H1 (cell line): ENCODE results near the gene PIGL. TPM values are rescaled to one million over a fixed set of nuclear protein-coding genes. Genes with fewer than 3 reads are reported as not detected.

Experiments
- CTCF ChIA-PET: fragments of 300-600 bp; sonication (Branson Sonifier 250); formaldehyde crosslinking; loops from one replicate; lab custom pipeline; 2021; ENCODE audit not compliant: partially characterized antibody; lab: Charles Lee
- POLR2A ChIA-PET: fragments of 300-600 bp; sonication (Branson Sonifier 250); formaldehyde crosslinking; loops from one replicate; lab custom pipeline; 2021; ENCODE audit warnings: inconsistent platforms; ENCODE audit not compliant: partially characterized antibody; lab: Charles Lee
- DNase-seq, 2 experiments: peaks; one replicate each; pipeline versions ENCODE4 v3.0.0 to v3.0.0-alpha.2; 2010 to 2022; ENCODE audit warnings: low spot score in 2 of 2, low read depth in 1 of 2, mixed read lengths in 1 of 2
- FAIRE-seq: peaks from 2 replicates; lab custom pipeline; 2011; peaks lifted over from hg19 to GRCh38; lab: Jason Lieb, UNC
- H2AFZ ChIP-seq: 2 replicates; pipeline ENCODE4 v1.8.1; 2012; ENCODE audit warnings: low read length, inconsistent platforms
- H2AK5ac ChIP-seq: 2 replicates; pipeline ENCODE4 v1.6.1; 2013; ENCODE audit warnings: low read depth, low read length
- H2BK120ac ChIP-seq: replicated peaks from 2 replicates; pipeline ENCODE3; 2013; ENCODE audit warnings: low read depth, low read length, inconsistent platforms
- H2BK12ac ChIP-seq: 2 replicates; pipeline ENCODE4 v1.6.1; 2013; ENCODE audit warnings: low read depth, low read length
- H2BK15ac ChIP-seq: 2 replicates; pipeline ENCODE4 v1.6.1; 2013; ENCODE audit warnings: low read length
- H2BK20ac ChIP-seq: 2 replicates; pipeline ENCODE4 v1.6.1; 2013; ENCODE audit warnings: low read length
- H2BK5ac ChIP-seq: 2 replicates; pipeline ENCODE4 v1.6.1; 2013; ENCODE audit warnings: low read depth, low read length
- H3K14ac ChIP-seq: 2 replicates; pipeline ENCODE4 v1.6.1; 2013; ENCODE audit warnings: inconsistent platforms; ENCODE audit not compliant: insufficient read length
- H3K18ac ChIP-seq: 2 replicates; pipeline ENCODE4 v1.6.1; 2013; ENCODE audit warnings: low read length; ENCODE audit errors: extremely low read depth
- H3K23ac ChIP-seq: 2 replicates; pipeline ENCODE4 v1.6.1; 2013; ENCODE audit warnings: inconsistent platforms; ENCODE audit not compliant: insufficient read length
- H3K23me2 ChIP-seq: 2 replicates; pipeline ENCODE4 v1.6.1; 2013; ENCODE audit warnings: low read depth, low read length
- H3K27ac ChIP-seq: 2 replicates; pipeline ENCODE4 v1.6.1; 2011; ENCODE audit warnings: low read depth, low read length, inconsistent platforms
- H3K27me3 ChIP-seq, 4 experiments: replicated peaks in 1 of 4; 1 replicate in 1 of 4; 2 replicates in 3 of 4; pipeline versions ENCODE4 v1.6.1 to v1.8.1; 2011 to 2013; ENCODE audit warnings: low read length in 3 of 4, mild to moderate bottlenecking in 3 of 4, inconsistent platforms in 2 of 4, mixed read lengths in 2 of 4, moderate library complexity in 1 of 4; ENCODE audit not compliant: control insufficient read depth in 3 of 4, insufficient read depth in 3 of 4; ENCODE audit errors: extremely low read depth in 1 of 4
- H3K36me3 ChIP-seq, 4 experiments: 2 replicates each; pipeline versions ENCODE4 v1.6.1 to v1.8.1; 2011 to 2013; ENCODE audit warnings: mild to moderate bottlenecking in 4 of 4, low read length in 3 of 4, moderate library complexity in 2 of 4, control low read depth in 1 of 4, inconsistent platforms in 1 of 4; ENCODE audit not compliant: insufficient read depth in 4 of 4, control insufficient read depth in 2 of 4
- H3K4ac ChIP-seq: replicated peaks from 2 replicates; pipeline ENCODE3; 2013; ENCODE audit warnings: low read length, low read depth, mixed read lengths, inconsistent platforms; ENCODE audit not compliant: insufficient read length
- H3K4me1 ChIP-seq, 4 experiments: replicated peaks in 1 of 4; 1 replicate in 1 of 4; 2 replicates in 3 of 4; pipeline versions ENCODE4 v1.6.1 to v1.8.1; 2011 to 2013; ENCODE audit warnings: low read length in 3 of 4, inconsistent platforms in 2 of 4, mixed read lengths in 1 of 4; ENCODE audit not compliant: insufficient read depth in 4 of 4, control insufficient read depth in 3 of 4
- H3K4me2 ChIP-seq, 2 experiments: 2 replicates each; pipeline versions ENCODE4 v1.6.1 to v1.8.1; 2011 to 2013; ENCODE audit warnings: low read depth in 2 of 2, low read length in 2 of 2, control low read depth in 1 of 2, inconsistent platforms in 1 of 2, mild to moderate bottlenecking in 1 of 2; ENCODE audit not compliant: insufficient read depth in 1 of 2
- H3K4me3 ChIP-seq, 4 experiments: fragments of 200-600, 300-600 bp in 1 of 4; sonication (generic), shearing (Covaris generic), sonication (Bioruptor Twin) in 1 of 4; 2 replicates each; pipeline versions ENCODE4 v1.5.1 to v1.8.1; 2011 to 2016; ENCODE audit warnings: low read length in 4 of 4, low read depth in 3 of 4, control low read depth in 2 of 4, inconsistent platforms in 2 of 4, mild to moderate bottlenecking in 2 of 4, mixed read lengths in 1 of 4, moderate library complexity in 1 of 4; ENCODE audit not compliant: insufficient read depth in 2 of 4; ENCODE audit errors: extremely low read depth in 1 of 4
- H3K56ac ChIP-seq: replicated peaks from 2 replicates; pipeline ENCODE3; 2013; ENCODE audit warnings: low read depth, mild to moderate bottlenecking, mixed read lengths, low read length, inconsistent platforms; ENCODE audit not compliant: insufficient read length
- H3K79me1 ChIP-seq: 2 replicates; pipeline ENCODE4 v1.6.1; 2013; ENCODE audit warnings: low read depth, low read length, control low read depth
- H3K79me2 ChIP-seq, 2 experiments: 2 replicates each; pipeline versions ENCODE4 v1.6.1 to v1.8.1; 2012 to 2013; ENCODE audit warnings: low read length in 2 of 2, mild to moderate bottlenecking in 2 of 2, inconsistent platforms in 1 of 2; ENCODE audit not compliant: insufficient read depth in 2 of 2, control insufficient read depth in 1 of 2
- H3K9ac ChIP-seq, 4 experiments: replicated peaks in 1 of 4; 1 replicate in 1 of 4; 2 replicates in 3 of 4; pipeline versions ENCODE4 v1.6.1 to v1.8.1; 2011 to 2013; ENCODE audit warnings: low read depth in 3 of 4, low read length in 3 of 4, control low read depth in 2 of 4, mild to moderate bottlenecking in 2 of 4, moderate library complexity in 2 of 4, inconsistent platforms in 1 of 4; ENCODE audit errors: extremely low read depth in 1 of 4
- H3K9me3 ChIP-seq, 2 experiments: 2 replicates each; pipeline versions ENCODE4 v1.6.1 to v1.8.1; 2012 to 2013; ENCODE audit warnings: mild to moderate bottlenecking in 2 of 2, moderate library complexity in 2 of 2, control low read depth in 1 of 2, inconsistent platforms in 1 of 2, low read depth in 1 of 2, low read length in 1 of 2, mixed read lengths in 1 of 2; ENCODE audit not compliant: insufficient read depth in 2 of 2
- H4K20me1 ChIP-seq, 2 experiments: replicated peaks in 1 of 2; 2 replicates each; pipeline versions ENCODE3 to v1.8.1; 2011 to 2013; ENCODE audit warnings: inconsistent platforms in 2 of 2, low read length in 2 of 2, mild to moderate bottlenecking in 1 of 2; ENCODE audit not compliant: insufficient read depth in 2 of 2, control insufficient read depth in 1 of 2
- H4K5ac ChIP-seq: 2 replicates; pipeline ENCODE4 v1.6.1; 2013; ENCODE audit warnings: low read length, low read depth, mixed read lengths, inconsistent platforms; ENCODE audit not compliant: insufficient read length
- H4K8ac ChIP-seq: 2 replicates; pipeline ENCODE4 v1.8.0; 2013; ENCODE audit warnings: mild to moderate bottlenecking, moderate library complexity, low read length, inconsistent platforms; ENCODE audit not compliant: insufficient read depth; ENCODE audit errors: extremely low read depth
- H4K91ac ChIP-seq: replicated peaks from 2 replicates; pipeline ENCODE3; 2013; ENCODE audit warnings: low read length, mixed read lengths, inconsistent platforms; ENCODE audit not compliant: insufficient read length
- BCL11A ChIP-seq, 2 experiments: IDR thresholded peaks; one replicate each; pipeline ENCODE4 v1.6.1; 2011; ENCODE audit warnings: low read depth in 2 of 2, low read length in 2 of 2, mild to moderate bottlenecking in 2 of 2
- GTF2F1 ChIP-seq: IDR thresholded peaks from 2 replicates; pipeline ENCODE4 v1.6.1; 2012; ENCODE audit warnings: low read depth, low read length, improper control_type of control experiment, borderline replicate concordance
- RFX5 ChIP-seq: IDR thresholded peaks from 2 replicates; pipeline ENCODE4 v1.6.1; 2011; ENCODE audit warnings: low read depth, low read length, improper control_type of control experiment, borderline replicate concordance
- SIRT6 ChIP-seq: IDR thresholded peaks from one replicate; pipeline ENCODE4 v1.7.1; 2012; ENCODE audit warnings: low read length, inconsistent platforms
- WGBS, 2 experiments: shearing (Covaris generic) in 1 of 2; methylation state at CpG; one replicate each; pipeline versions ENCODE4 v1.1.6 to v1.1.7; 2013 to 2015; ENCODE audit warnings: low lambda C conversion rate in 2 of 2, mixed read lengths in 2 of 2, inconsistent platforms in 1 of 2, low coverage in 1 of 2, missing lambda C conversion rate in 1 of 2; ENCODE audit not compliant: insufficient replicate concordance in 2 of 2, insufficient coverage in 1 of 2, insufficient read length in 1 of 2; ENCODE audit errors: extremely low coverage in 1 of 2, missing lambda C conversion rate in 1 of 2; 5-methylcytosine and 5-hydroxymethylcytosine counted together
- polyA plus RNA-seq, 7 experiments: library from polyadenylated mRNA; depleted of rRNA in 3 of 7; stranded (reverse) in 5 of 7; unstranded in 2 of 7; fragments of >200 nt in 5 of 7; fragments of 200-250 nt in 2 of 7; gene quantifications; 1 replicate in 5 of 7; 2 replicates in 1 of 7; 4 replicates in 1 of 7; pipeline versions ENCODE4 v1.2.1 to v1.2.3, GENCODE V29; 2011 to 2013; ENCODE audit warnings: missing spikeins in 2 of 7, mixed read lengths in 2 of 7
- total RNA-seq: library from RNA; stranded (reverse); fragmentation: NEBNext Ultra II Directional; extraction: Animal tissue kit (Norgen Biotek cat#: 25700); gene quantifications from 2 replicates; pipeline ENCODE4 v1.2.1, GENCODE V29; 2021

Gene PIGL
- total and polyA plus RNA-seq, 2 of the 8 experiments (the other 6 are each of a cell fraction or from before 2014, with no cell fraction given), result 28.4 to 30.8 TPM

DNA sequence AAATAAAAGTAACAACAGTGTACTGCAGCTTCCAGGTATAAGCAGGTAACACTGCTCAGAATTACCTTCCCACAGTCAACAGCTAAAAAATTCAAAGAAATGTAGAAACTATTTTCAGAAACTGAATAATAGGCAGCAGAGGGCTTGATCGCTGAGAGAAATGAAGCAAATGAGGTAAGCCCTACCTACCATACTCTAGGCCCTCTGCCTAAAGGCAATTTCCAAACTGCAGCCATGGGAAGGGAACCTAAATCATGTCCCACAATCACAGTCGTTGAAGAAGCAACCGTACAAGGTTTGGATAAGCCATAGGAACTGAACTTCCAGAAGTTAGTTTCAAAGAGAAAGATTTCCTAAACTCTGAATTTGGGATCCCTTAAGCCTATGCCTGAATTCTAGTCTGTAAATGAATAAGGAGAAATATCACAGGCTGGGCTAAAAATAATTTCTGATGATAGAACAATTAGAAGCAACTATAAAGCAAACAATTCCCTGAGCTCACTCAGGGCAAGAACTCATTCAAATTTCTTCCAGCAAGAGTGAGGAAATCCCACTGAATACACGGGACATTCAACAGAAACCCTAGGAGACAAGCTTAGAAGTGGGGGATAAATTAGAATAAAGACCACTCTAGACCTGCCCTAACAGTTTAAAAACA, 26.2 kb upstream of the PIGL start:
- no peaks in the 10 kb centered on the region for H3K27me3 ChIP-seq
- peaks cover 0 to 10% (median 3%) of the 10 kb centered on the region in 4 experiments; a peak in 4 of 8 replicates for H3K36me3 ChIP-seq
- no peaks in the 10 kb centered on the region for H4K20me1 ChIP-seq
- no peak overlapping the region for H4K8ac ChIP-seq
- ChIA-PET CTCF (interaction anchor here (0.8 to 0.9 kb wide), 3 partner anchors 20 to 95 kb away, joined by 4 to 6 read pairs (median 5); no protein-coding TSS in a partner anchor), POLR2A (interaction anchor here (0.9 to 2.1 kb wide), 3 partner anchors 25 to 69 kb away, joined by 3 to 7 read pairs (median 5); partner anchors contain the start of genes NCOR1 and PIGL)
- peaks cover 0 to 44% of the 10 kb centered on the region in 2 experiments; a peak in 2 of 4 replicates for H3K79me2 ChIP-seq
- no peaks in the 10 kb centered on the region for H3K9me3 ChIP-seq
- H3K23ac ChIP-seq, result no peak overlapping the region
- H2BK20ac ChIP-seq, result no peak overlapping the region
- no peak overlapping the region for H2BK12ac ChIP-seq
- no peak overlapping the region for H2AK5ac ChIP-seq
- H2BK15ac ChIP-seq, result no peak overlapping the region
- H3K4me3 ChIP-seq, result no peak overlapping the region
- WGBS, 2 experiments, result 89% methylated on average over 4 of the region's 4 CpGs; no CpG with 5 or more reads in 1 of the 2 experiments
- H3K18ac ChIP-seq, result no peak overlapping the region
- H3K4me1 ChIP-seq, result no peaks in the 10 kb centered on the region
- H3K14ac ChIP-seq, result no peak overlapping the region
- no peak overlapping the region for H4K91ac ChIP-seq
- H3K56ac ChIP-seq, result no peak overlapping the region
- DNase-seq (no peak), FAIRE-seq (no peak)
- no peaks in the 10 kb centered on the region for H3K23me2 ChIP-seq
- no peak overlapping the region for H3K9ac ChIP-seq
- no peak overlapping the region for H2AFZ ChIP-seq
- no peak overlapping the region for H3K4me2 ChIP-seq
- no peak overlapping the region for H2BK5ac ChIP-seq
- peaks cover 2% of the 10 kb centered on the region for H3K79me1 ChIP-seq
- no peak overlapping the region for H4K5ac ChIP-seq
- H2BK120ac ChIP-seq, result no peak overlapping the region
- TF ChIP-seq RFX5 (no peak), BCL11A (IDR thresholded peaks at IDR 0.05; ENCODE audit: low read depth in 2 of 2, low read length in 2 of 2) (no peak), GTF2F1 (no peak), SIRT6 (no peak)
- H3K27ac ChIP-seq, result no peak overlapping the region
- H3K4ac ChIP-seq, result no peak overlapping the region
